ENCODE data around the gene LMOD3. TPM values are rescaled to one million over a fixed set of nuclear protein-coding genes. Genes with fewer than 3 reads are reported as not detected.

Gene LMOD3
- total and polyA plus RNA-seq, 2 of the 8 experiments (the other 6 are each of a cell fraction or from before 2014, with no cell fraction given) = not detected

GRCh38 chr3:69085168-69085832, 37.1 kb downstream of the LMOD3 start (continued):
- no peak for TF ChIP-seq TEAD4 (IDR thresholded peaks at IDR 0.05; ENCODE audit: low read depth, low read length)
- TF ChIP-seq EGR1 (IDR thresholded peaks at IDR 0.05; ENCODE audit: borderline replicate concordance, low read depth, low read length) = no peak
- no peak for TF ChIP-seq JUND (IDR thresholded peaks at IDR 0.05; ENCODE audit: low read length)

All from H1 (cell line).